ENCODE measurements around the gene PCNX1. TPM values are rescaled to one million over a fixed set of nuclear protein-coding genes. Genes with fewer than 3 reads are reported as not detected.
"Not testable (repeated sequence)": the region's sequence is repeated elsewhere in the genome, so short reads cannot be mapped to it uniquely, and the experiment has no call there.

PCNX1 gene
- total RNA-seq, 1 donor from 2014 or later = 62.5 TPM

DNA sequence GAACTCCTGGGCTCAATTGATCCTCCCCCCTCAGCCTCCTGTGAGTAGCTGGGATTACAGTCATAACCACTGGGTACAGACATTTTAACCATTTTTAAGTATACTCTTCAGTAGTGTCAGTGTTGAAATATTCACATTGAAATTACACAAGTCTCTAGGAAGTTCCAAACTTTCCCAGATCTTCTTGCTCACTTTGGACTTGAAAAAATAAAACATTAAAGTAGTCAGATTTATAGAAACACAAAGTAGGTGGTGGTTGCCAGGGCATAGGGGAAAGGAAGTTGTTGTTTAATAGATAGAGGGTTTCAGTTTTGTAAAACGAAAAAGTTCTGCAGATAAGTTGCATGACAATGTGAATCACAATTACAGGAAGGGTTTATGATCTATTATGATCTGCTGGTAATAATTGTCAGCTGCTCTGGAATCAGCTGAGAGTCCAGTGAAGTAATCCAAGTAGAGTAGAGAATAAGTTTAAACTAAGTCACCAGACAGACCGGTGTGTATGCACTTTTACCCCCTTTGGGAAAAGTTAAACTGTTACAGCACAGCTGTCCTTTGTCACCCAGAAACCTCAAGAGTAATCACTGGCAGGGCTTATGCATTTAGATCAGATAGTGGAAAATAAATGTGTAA lies 27.4 kb downstream of the PCNX1 start:
- Mint-ChIP-seq H3K27ac (ENCODE audit: unreplicated experiment) (no peak overlapping the region), H3K9me3 (ENCODE audit: unreplicated experiment) (peaks cover 3% of the 10 kb centered on the region), H3K4me3 (ENCODE audit: unreplicated experiment) (no peak overlapping the region), H3K27me3 (ENCODE audit: unreplicated experiment) (peaks cover 3% of the 10 kb centered on the region), H3K36me3 (ENCODE audit: unreplicated experiment) (no peaks in the 10 kb centered on the region), H3K4me1 (ENCODE audit: low read depth, unreplicated experiment) (peaks cover 12% of the 10 kb centered on the region)
- no peak for DNase-seq
- TF ChIP-seq, protein P1, sequence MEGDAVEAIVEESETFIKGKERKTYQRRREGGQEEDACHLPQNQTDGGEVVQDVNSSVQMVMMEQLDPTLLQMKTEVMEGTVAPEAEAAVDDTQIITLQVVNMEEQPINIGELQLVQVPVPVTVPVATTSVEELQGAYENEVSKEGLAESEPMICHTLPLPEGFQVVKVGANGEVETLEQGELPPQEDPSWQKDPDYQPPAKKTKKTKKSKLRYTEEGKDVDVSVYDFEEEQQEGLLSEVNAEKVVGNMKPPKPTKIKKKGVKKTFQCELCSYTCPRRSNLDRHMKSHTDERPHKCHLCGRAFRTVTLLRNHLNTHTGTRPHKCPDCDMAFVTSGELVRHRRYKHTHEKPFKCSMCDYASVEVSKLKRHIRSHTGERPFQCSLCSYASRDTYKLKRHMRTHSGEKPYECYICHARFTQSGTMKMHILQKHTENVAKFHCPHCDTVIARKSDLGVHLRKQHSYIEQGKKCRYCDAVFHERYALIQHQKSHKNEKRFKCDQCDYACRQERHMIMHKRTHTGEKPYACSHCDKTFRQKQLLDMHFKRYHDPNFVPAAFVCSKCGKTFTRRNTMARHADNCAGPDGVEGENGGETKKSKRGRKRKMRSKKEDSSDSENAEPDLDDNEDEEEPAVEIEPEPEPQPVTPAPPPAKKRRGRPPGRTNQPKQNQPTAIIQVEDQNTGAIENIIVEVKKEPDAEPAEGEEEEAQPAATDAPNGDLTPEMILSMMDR (IDR thresholded peaks at IDR 0.05; ENCODE audit: partially characterized antibody, unreplicated experiment) = no peak

DNA sequence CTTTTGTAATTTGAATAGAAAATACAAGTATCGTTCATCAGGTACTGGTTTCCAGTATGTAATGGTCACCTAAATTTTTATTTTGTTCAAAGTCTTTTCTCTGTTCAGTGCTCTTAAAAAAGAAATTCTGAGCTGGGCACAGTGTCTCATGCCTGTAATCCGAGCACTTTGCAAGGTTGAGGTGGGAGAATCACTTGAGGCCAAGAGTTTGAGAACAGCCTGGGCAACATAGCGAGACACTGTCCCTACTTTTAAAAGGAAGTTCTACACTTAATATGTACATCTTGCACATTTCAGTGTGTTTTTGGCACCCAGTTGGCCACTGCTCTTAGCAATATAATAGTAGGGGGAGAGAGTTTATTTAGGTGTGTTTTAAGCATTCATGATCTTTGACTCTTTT lies 27.9 kb downstream of the PCNX1 start:
- peaks cover 10% of the 10 kb centered on the region for H3K4me1 Mint-ChIP-seq (ENCODE audit: low read depth, unreplicated experiment)
- no peak for DNase-seq
- no peak overlapping the region for H3K4me3 Mint-ChIP-seq (ENCODE audit: unreplicated experiment)
- H3K27me3 Mint-ChIP-seq (ENCODE audit: unreplicated experiment) = peaks cover 3% of the 10 kb centered on the region
- peaks cover 6% of the 10 kb centered on the region for H3K9me3 Mint-ChIP-seq (ENCODE audit: unreplicated experiment)
- H3K27ac Mint-ChIP-seq (ENCODE audit: unreplicated experiment) = no peak overlapping the region
- H3K36me3 Mint-ChIP-seq (ENCODE audit: unreplicated experiment) = no peaks in the 10 kb centered on the region
- TF ChIP-seq, protein P1 (IDR thresholded peaks at IDR 0.05; ENCODE audit: partially characterized antibody, unreplicated experiment) = no peak

DNA sequence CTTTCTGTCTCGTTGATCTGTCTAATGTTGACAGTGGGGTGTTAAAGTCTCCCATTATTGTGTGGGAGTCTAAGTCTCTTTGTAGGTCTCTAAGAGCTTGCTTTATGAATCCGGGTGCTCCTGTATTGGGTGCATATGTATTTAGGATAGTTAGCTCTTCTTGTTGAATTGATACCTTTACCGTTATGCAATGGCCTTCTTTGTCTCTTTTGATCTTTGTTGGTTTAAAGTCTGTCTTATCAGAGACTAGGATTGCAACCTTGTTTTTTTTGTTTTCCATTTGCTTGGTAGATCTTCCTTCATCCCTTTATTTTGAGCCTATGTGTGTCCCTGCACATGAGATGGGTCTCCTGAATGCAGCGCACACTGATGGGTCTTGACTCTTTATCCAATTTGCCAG lies 32.4 kb downstream of the PCNX1 start:
- not testable (repeated sequence) for H3K4me1 Mint-ChIP-seq (ENCODE audit: low read depth, unreplicated experiment); H3K4me3 Mint-ChIP-seq (ENCODE audit: unreplicated experiment); DNase-seq; H3K27ac Mint-ChIP-seq (ENCODE audit: unreplicated experiment); H3K27me3 Mint-ChIP-seq (ENCODE audit: unreplicated experiment)
- peaks cover 22% of the 10 kb centered on the region for H3K9me3 Mint-ChIP-seq (ENCODE audit: unreplicated experiment)
- H3K36me3 Mint-ChIP-seq (ENCODE audit: unreplicated experiment) = peaks cover 34% of the 10 kb centered on the region

DNA sequence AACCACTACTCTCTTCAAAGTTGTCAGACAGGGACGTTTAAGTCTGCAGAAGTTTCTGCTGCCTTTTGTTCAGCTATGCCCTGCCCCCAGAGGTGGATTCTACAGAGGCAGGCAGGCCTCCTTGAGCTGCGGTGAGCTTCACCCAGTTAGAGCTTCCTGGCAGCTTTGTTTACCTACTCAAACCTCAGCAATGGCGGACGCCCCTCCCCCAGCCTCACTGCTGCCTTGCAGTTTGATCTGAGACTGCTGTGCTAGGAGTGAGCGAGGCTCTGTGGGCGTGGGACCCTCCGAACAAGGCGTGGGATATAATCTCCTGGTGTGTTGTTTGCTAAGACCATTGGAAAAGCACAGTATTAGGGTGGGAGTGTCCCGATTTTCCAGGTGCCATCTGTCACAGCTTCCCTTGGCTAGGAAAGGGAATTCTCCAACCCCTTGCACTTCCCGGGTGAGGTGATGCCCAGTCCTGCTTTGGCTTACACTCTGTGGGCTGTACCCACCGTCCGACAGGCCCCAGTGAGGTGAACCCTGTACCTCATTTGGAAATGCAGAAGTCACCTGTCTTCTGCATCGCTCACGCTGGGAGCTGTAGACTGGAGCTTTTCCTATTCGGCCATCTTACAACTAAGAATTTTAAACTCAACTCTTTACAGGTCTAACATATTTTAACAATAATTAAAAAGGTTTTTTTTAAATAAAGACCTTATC lies 34.5 kb downstream of the PCNX1 start:
- not testable (repeated sequence) for H3K4me1 Mint-ChIP-seq (ENCODE audit: low read depth, unreplicated experiment); H3K27me3 Mint-ChIP-seq (ENCODE audit: unreplicated experiment); H3K27ac Mint-ChIP-seq (ENCODE audit: unreplicated experiment); H3K4me3 Mint-ChIP-seq (ENCODE audit: unreplicated experiment); DNase-seq
- peaks cover 22% of the 10 kb centered on the region for H3K9me3 Mint-ChIP-seq (ENCODE audit: unreplicated experiment)
- H3K36me3 Mint-ChIP-seq (ENCODE audit: unreplicated experiment) = peaks cover 38% of the 10 kb centered on the region

DNA sequence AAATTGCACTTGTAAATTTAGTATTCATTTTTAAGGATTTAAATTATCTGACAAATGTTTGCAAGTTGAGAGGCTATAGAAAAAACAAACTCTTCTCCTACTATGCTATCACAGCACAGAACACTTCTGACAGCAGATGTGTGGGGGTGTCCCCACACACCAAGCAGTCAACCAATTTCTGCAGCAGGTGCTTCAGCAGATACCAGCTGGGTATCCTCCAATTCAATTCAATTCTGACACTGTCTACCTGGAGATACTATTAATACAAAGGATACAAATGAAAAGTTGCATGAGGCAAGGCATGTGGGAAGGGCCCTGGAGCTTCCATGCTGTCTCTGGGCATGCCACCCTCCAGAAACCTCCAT lies 35.1 kb downstream of the PCNX1 start:
- Mint-ChIP-seq H3K36me3 (ENCODE audit: unreplicated experiment) (peaks cover 44% of the 10 kb centered on the region), H3K4me3 (ENCODE audit: unreplicated experiment) (no peak overlapping the region), H3K4me1 (ENCODE audit: low read depth, unreplicated experiment) (no peaks in the 10 kb centered on the region), H3K27me3 (ENCODE audit: unreplicated experiment) (peaks cover 9% of the 10 kb centered on the region), H3K27ac (ENCODE audit: unreplicated experiment) (no peak overlapping the region), H3K9me3 (ENCODE audit: unreplicated experiment) (peaks cover 22% of the 10 kb centered on the region)
- TF ChIP-seq, protein P1 (IDR thresholded peaks at IDR 0.05; ENCODE audit: partially characterized antibody, unreplicated experiment) = no peak
- no peak for DNase-seq

DNA sequence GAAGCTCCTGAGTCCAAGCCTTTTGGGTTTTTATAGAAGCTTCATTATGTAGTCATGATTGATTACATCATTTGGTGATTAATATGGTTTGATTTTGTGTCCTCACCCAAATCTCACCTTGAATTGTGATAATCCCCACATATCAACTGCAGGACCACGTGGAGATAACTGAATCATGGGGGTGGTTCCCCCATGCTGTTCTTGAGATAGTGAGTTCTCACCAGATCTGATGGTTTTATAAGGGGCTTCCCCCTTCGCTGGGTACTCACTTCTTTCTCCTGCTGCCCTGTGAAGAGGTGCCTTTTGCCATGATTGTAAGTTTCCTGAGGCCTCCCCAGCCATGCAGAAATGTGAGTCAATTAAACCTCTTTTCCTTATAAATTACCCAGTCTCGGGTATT lies 35.5 kb downstream of the PCNX1 start:
- H3K4me1 Mint-ChIP-seq (ENCODE audit: low read depth, unreplicated experiment); H3K27ac Mint-ChIP-seq (ENCODE audit: unreplicated experiment); DNase-seq; H3K4me3 Mint-ChIP-seq (ENCODE audit: unreplicated experiment); H3K27me3 Mint-ChIP-seq (ENCODE audit: unreplicated experiment): not testable (repeated sequence)
- Mint-ChIP-seq H3K36me3 (ENCODE audit: unreplicated experiment) (peaks cover 48% of the 10 kb centered on the region), H3K9me3 (ENCODE audit: unreplicated experiment) (peaks cover 22% of the 10 kb centered on the region)
